Measurements from ENCODE around the gene PBX3.

PBX3 gene

DNA sequence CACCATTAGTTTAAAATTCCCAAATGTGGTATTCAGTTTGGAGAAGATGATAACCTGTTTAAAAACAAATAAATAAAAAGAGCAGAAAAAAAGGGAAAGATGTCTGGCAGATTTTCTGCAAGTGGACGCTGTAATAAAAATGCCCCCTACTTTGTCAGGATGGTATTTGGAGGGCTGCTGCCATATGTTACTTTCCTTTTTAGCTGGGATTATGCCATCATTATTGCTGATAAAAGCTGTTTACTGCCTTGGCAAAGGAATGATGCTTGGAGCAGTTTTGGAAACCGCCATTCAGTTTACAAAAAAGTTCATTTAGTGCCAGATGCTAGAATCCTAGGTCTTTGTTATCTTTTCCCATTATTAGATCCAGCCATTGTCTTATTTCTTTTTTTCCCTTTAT, 104.8 kb downstream of the PBX3 start:
- no peak for DNase-seq (ENCODE audit: low read depth, low spot score)
- H3K4me3 ChIP-seq (ENCODE audit: insufficient read length, low read depth), result no peak overlapping the region
- H3K9ac ChIP-seq (ENCODE audit: insufficient read length, low read depth), result no peak overlapping the region

DNA sequence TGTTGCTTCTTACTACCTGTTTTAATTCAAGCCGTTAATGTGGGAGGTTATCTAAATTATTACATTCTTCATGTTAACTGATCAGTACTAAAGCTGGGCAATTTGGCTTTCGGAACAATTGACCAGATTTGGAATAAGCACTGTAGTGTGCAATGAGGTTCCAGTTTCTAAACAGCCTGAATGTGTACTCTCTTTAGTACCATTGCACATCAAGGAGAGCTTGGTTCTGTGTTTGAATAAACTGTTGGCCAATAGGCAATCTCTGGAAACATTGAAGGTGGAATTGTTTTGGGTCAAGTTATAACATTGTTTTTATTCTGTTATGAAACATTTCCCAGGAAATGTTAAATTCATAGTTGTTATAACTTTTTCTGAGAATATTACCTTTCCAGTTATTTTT, 105.2 kb downstream of the PBX3 start:
- no peaks in the 10 kb centered on the region for H3K27me3 ChIP-seq (ENCODE audit: insufficient read depth, insufficient read length)
- no peak overlapping the region for H3K4me3 ChIP-seq (ENCODE audit: insufficient read length, low read depth)
- no peaks in the 10 kb centered on the region for H3K4me1 ChIP-seq (ENCODE audit: insufficient read depth, insufficient read length)
- H3K9me3 ChIP-seq (ENCODE audit: insufficient read depth, low read length), result no peaks in the 10 kb centered on the region
- DNase-seq (ENCODE audit: low read depth, low spot score), result no peak
- H3K36me3 ChIP-seq (ENCODE audit: insufficient read depth, insufficient read length, low read length), result no peaks in the 10 kb centered on the region
- H3K9ac ChIP-seq (ENCODE audit: insufficient read length, low read depth), result no peak overlapping the region
- TF ChIP-seq YY1 (IDR thresholded peaks at IDR 0.05; ENCODE audit: insufficient read depth, insufficient read length) (no peak), ZNF274 (IDR thresholded peaks at IDR 0.05; ENCODE audit: low read depth, low read length) (no peak), SUZ12 (IDR thresholded peaks at IDR 0.05; ENCODE audit: extremely low read depth, insufficient read depth, insufficient read length) (no peak)

More for the DNA sequence above, 104.8 kb downstream of the PBX3 start:
- no peaks in the 10 kb centered on the region for H3K9me3 ChIP-seq (ENCODE audit: insufficient read depth, low read length)
- H3K36me3 ChIP-seq (ENCODE audit: insufficient read depth, insufficient read length, low read length), result no peaks in the 10 kb centered on the region
- H3K4me1 ChIP-seq (ENCODE audit: insufficient read depth, insufficient read length), result no peaks in the 10 kb centered on the region
- no peak for TF ChIP-seq SUZ12 (IDR thresholded peaks at IDR 0.05; ENCODE audit: extremely low read depth, insufficient read depth, insufficient read length)
- no peak for TF ChIP-seq ZNF274 (IDR thresholded peaks at IDR 0.05; ENCODE audit: low read depth, low read length)
- no peak for TF ChIP-seq YY1 (IDR thresholded peaks at IDR 0.05; ENCODE audit: insufficient read depth, insufficient read length)
- H3K27me3 ChIP-seq (ENCODE audit: insufficient read depth, insufficient read length), result no peaks in the 10 kb centered on the region

DNA sequence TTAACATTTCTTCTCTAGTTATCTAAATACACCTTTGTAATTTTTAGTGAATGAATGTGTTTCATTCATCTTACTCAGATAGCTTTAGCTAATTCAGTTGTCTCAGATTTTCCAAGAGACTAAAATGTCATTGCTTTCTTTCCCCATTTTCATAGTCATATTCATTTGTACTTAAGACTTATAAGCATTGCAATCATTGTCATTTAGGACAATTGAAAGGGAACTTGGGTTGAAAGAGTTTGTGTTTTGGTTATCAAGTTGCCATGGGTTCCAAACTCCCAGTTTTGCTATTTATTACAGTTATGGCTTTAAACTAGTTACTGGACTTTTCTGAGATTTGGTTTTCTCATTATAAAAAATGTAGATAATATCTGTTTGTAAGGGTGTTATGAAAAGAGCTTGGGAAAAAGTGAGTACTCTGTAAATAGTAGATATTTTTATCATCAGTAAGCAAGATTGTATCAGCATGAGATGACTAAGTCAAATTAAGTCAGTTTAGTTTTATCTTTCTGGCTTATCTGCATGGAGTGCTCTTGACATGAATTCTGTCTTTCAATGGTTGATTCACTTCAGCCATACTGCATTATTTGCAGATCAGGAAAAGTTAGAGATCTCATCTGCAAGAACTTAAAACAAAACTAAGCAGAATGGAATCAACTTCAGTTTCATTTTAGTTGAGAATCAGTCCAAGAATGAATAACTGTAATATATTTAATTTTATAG, 107.5 kb downstream of the PBX3 start:
- no peaks in the 10 kb centered on the region for H3K27me3 ChIP-seq (ENCODE audit: insufficient read depth, insufficient read length)
- no peak for TF ChIP-seq ZNF274 (IDR thresholded peaks at IDR 0.05; ENCODE audit: low read depth, low read length)
- no peak for TF ChIP-seq SUZ12 (IDR thresholded peaks at IDR 0.05; ENCODE audit: extremely low read depth, insufficient read depth, insufficient read length)
- no peak for TF ChIP-seq YY1 (IDR thresholded peaks at IDR 0.05; ENCODE audit: insufficient read depth, insufficient read length)
- DNase-seq (ENCODE audit: low read depth, low spot score), result no peak
- no peaks in the 10 kb centered on the region for H3K36me3 ChIP-seq (ENCODE audit: insufficient read depth, insufficient read length, low read length)
- H3K9me3 ChIP-seq (ENCODE audit: insufficient read depth, low read length), result no peaks in the 10 kb centered on the region
- H3K4me3 ChIP-seq (ENCODE audit: insufficient read length, low read depth), result no peak overlapping the region
- no peaks in the 10 kb centered on the region for H3K4me1 ChIP-seq (ENCODE audit: insufficient read depth, insufficient read length)
- no peak overlapping the region for H3K9ac ChIP-seq (ENCODE audit: insufficient read length, low read depth)

DNA sequence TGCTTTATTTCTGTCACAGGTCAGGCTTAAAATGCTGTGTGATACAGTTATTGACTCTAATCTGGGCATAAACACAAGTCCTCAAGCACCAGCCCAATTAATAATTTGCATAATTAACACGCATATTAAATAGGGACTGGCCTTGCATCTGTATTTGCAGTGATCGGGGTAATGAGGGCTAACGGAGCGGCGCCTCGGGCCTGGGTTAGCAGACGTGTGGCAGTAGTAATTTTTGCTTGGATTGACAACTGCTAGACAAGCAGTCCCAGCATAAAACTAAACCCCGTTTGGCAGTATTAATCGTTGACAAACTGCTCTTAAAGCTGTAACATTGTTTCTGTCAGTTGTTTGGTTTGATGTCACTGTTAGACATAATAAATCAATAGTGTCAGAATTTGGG, 109.2 kb downstream of the PBX3 start:
- Histone ChIP-seq H3K9me3 (ENCODE audit: insufficient read depth, low read length) (peaks cover 5% of the 10 kb centered on the region; the same call in 1 of the 2 replicates), H3K27me3 (ENCODE audit: insufficient read depth, insufficient read length) (no peaks in the 10 kb centered on the region), H3K4me3 (ENCODE audit: insufficient read length, low read depth) (no peak overlapping the region), H3K36me3 (ENCODE audit: insufficient read depth, insufficient read length, low read length) (no peaks in the 10 kb centered on the region), H3K9ac (ENCODE audit: insufficient read length, low read depth) (no peak overlapping the region), H3K4me1 (ENCODE audit: insufficient read depth, insufficient read length) (no peaks in the 10 kb centered on the region)
- no peak for DNase-seq (ENCODE audit: low read depth, low spot score)
- no peak for TF ChIP-seq SUZ12 (IDR thresholded peaks at IDR 0.05; ENCODE audit: extremely low read depth, insufficient read depth, insufficient read length)
- no peak for TF ChIP-seq ZNF274 (IDR thresholded peaks at IDR 0.05; ENCODE audit: low read depth, low read length)
- TF ChIP-seq YY1 (IDR thresholded peaks at IDR 0.05; ENCODE audit: insufficient read depth, insufficient read length), result no peak

DNA sequence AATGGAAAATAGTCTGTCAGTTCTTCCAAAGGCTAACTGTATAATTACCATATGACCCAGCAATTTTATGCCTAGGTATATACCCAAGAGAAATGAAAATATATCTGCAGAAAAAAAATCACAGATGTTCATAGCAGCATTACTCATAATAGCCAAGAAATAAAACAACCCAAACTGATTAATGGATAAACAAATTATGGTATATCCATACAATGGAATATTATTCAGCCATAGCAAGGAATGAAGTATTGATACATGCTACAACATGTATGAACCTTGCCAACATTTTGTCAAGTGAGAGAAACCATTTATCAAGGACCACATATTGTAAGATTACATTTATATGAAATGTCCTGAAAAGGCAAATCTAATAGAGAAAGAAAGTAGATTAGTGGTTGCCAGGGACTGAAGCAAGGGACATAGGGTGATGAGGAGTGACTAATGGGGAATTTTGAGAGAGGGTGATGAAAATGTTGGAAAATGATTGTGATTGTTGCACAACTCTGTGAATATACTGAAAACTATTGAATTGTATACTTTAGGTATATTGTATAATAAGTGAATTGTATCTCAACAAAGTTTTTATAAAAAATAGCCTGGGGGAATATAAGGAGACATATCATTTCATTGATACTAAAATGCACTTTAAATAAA, 114.4 kb downstream of the PBX3 start:
- Histone ChIP-seq H3K4me1 (ENCODE audit: insufficient read depth, insufficient read length) (no peaks in the 10 kb centered on the region), H3K9ac (ENCODE audit: insufficient read length, low read depth) (no peak overlapping the region), H3K27me3 (ENCODE audit: insufficient read depth, insufficient read length) (no peaks in the 10 kb centered on the region), H3K36me3 (ENCODE audit: insufficient read depth, insufficient read length, low read length) (no peaks in the 10 kb centered on the region), H3K4me3 (ENCODE audit: insufficient read length, low read depth) (no peak overlapping the region), H3K9me3 (ENCODE audit: insufficient read depth, low read length) (peaks cover 6% of the 10 kb centered on the region; the same call in 1 of the 2 replicates)
- TF ChIP-seq SUZ12 (IDR thresholded peaks at IDR 0.05; ENCODE audit: extremely low read depth, insufficient read depth, insufficient read length) (no peak), ZNF274 (IDR thresholded peaks at IDR 0.05; ENCODE audit: low read depth, low read length) (no peak), YY1 (IDR thresholded peaks at IDR 0.05; ENCODE audit: insufficient read depth, insufficient read length) (no peak)
- no peak for DNase-seq (ENCODE audit: low read depth, low spot score)

DNA sequence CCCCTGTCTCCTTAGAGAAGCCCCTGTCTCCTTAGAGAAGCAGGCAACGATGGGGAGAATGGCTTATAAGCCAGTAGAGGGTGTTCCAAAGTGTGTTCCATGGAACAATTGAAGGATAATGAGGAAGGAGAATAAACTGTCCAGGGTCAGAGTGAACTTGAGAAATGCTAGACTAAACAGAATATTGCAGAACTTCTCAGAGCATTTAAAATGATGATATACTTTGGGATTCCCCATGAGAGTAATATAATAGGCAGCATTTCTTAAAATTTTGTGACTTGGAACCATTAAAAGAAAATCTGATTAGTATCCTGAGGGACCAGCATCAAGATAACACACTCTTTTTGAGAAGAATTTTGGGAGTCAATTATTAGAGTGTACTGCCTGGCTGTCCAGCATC, 116.8 kb downstream of the PBX3 start:
- TF ChIP-seq ZNF274 (IDR thresholded peaks at IDR 0.05; ENCODE audit: low read depth, low read length) (no peak), YY1 (IDR thresholded peaks at IDR 0.05; ENCODE audit: insufficient read depth, insufficient read length) (no peak), SUZ12 (IDR thresholded peaks at IDR 0.05; ENCODE audit: extremely low read depth, insufficient read depth, insufficient read length) (no peak)
- Histone ChIP-seq H3K4me1 (ENCODE audit: insufficient read depth, insufficient read length) (no peaks in the 10 kb centered on the region), H3K4me3 (ENCODE audit: insufficient read length, low read depth) (no peak overlapping the region), H3K9ac (ENCODE audit: insufficient read length, low read depth) (no peak overlapping the region), H3K27me3 (ENCODE audit: insufficient read depth, insufficient read length) (no peaks in the 10 kb centered on the region), H3K9me3 (ENCODE audit: insufficient read depth, low read length) (peaks cover 6% of the 10 kb centered on the region; the same call in 1 of the 2 replicates), H3K36me3 (ENCODE audit: insufficient read depth, insufficient read length, low read length) (no peaks in the 10 kb centered on the region)
- DNase-seq (ENCODE audit: low read depth, low spot score), result no peak

DNA sequence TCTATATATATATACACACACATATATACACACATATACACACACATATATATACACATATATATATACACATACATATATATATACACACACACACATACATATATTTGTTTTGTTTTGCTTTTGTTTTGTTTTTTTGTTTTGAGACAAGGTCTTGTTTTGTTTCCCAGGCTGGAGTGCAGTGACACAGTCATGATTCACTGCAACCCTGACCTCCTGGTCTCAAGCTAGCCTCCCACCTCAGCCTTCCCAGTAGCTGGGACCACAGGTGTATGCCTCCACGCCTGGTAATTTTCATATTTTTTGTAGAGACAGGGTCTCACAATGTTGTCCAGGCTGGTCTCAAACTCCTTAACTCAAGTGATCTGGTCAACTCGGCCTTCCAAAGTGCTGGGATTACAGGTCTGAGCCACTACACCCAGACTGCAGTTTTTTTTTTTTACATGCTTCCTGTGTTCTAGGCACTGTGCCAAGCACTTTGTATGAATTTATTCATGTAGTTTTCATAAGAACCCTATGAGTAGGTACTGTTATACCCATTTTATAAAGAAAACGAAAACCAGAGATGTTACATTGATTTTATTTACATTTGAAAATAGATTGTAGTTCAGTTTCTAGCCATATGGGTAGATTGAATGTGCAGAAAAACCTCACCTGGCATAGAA, 120.7 kb downstream of the PBX3 start:
- H3K4me1 ChIP-seq (ENCODE audit: insufficient read depth, insufficient read length), result no peaks in the 10 kb centered on the region
- no peak overlapping the region for H3K9ac ChIP-seq (ENCODE audit: insufficient read length, low read depth)

More for the DNA sequence above, 120.7 kb downstream of the PBX3 start:
- TF ChIP-seq YY1 (IDR thresholded peaks at IDR 0.05; ENCODE audit: insufficient read depth, insufficient read length), result no peak
- TF ChIP-seq ZNF274 (IDR thresholded peaks at IDR 0.05; ENCODE audit: low read depth, low read length), result no peak
- no peak for TF ChIP-seq SUZ12 (IDR thresholded peaks at IDR 0.05; ENCODE audit: extremely low read depth, insufficient read depth, insufficient read length)
- no peak for DNase-seq (ENCODE audit: low read depth, low spot score)
- Histone ChIP-seq H3K4me3 (ENCODE audit: insufficient read length, low read depth) (no peak overlapping the region), H3K27me3 (ENCODE audit: insufficient read depth, insufficient read length) (no peaks in the 10 kb centered on the region), H3K36me3 (ENCODE audit: insufficient read depth, insufficient read length, low read length) (no peaks in the 10 kb centered on the region), H3K9me3 (ENCODE audit: insufficient read depth, low read length) (no peaks in the 10 kb centered on the region)

Data from NT2/D1 (cell line).